Esophagus squamous epithelium (tissue), 5 donors: ENCODE data around the gene ATP10B. TPM values are rescaled to one million over a fixed set of nuclear protein-coding genes. Genes with fewer than 3 reads are reported as not detected.

Experiments
- DNase-seq: peaks from one replicate; lab custom pipeline; 2025; lab: John Stamatoyannopoulos, UW
- H3K27ac ChIP-seq, 4 donors: fragments of 200-600 bp; sonication (generic); one replicate each; pipeline ENCODE4 v1.5.1; 2016 to 2019; ENCODE audit warnings: mild to moderate bottlenecking in 1 of 4
- H3K27me3 ChIP-seq, 4 donors: fragments of 200-600 bp; sonication (generic); 1 replicate in 3 of 4; 2 replicates in 1 of 4; pipeline versions ENCODE4 v1.5.1 to v1.6.0; 2017 to 2021; ENCODE audit warnings: antibody characterized with exemption in 1 of 4
- H3K36me3 ChIP-seq, 3 donors: fragments of 200-600 bp; sonication (generic); one replicate each; pipeline ENCODE4 v1.5.1; 2016 to 2019
- H3K4me1 ChIP-seq, 3 donors: fragments of 200-600 bp; sonication (generic); one replicate each; pipeline ENCODE4 v1.5.1; 2017 to 2019
- H3K4me3 ChIP-seq, 4 donors: fragments of 200-600 bp; sonication (generic); 1 replicate in 3 of 4; 2 replicates in 1 of 4; pipeline ENCODE4 v1.5.1; 2016 to 2019; ENCODE audit warnings: mild to moderate bottlenecking in 2 of 4, moderate library complexity in 1 of 4
- H3K9me3 ChIP-seq, 3 donors: fragments of 200-600 bp; sonication (generic); one replicate each; pipeline ENCODE4 v1.5.1; 2016 to 2019
- CTCF ChIP-seq, 6 experiments: fragments of 450-650 bp in 4 of 6; fragments of 200-600 bp in 2 of 6; sonication (generic) in 2 of 6; IDR thresholded peaks; one replicate each; pipeline ENCODE4 v1.5.1; 2016 to 2019; ENCODE audit warnings: antibody characterized with exemption in 6 of 6, mild to moderate bottlenecking in 4 of 6, moderate library complexity in 4 of 6
- POLR2A ChIP-seq, 4 donors: fragments of 450-650 bp; IDR thresholded peaks; one replicate each; pipeline ENCODE4 v1.6.1; 2017; ENCODE audit warnings: antibody characterized with exemption in 4 of 4, mild to moderate bottlenecking in 4 of 4, moderate library complexity in 3 of 4
- WGBS, 2 donors: methylation state at CpG; one replicate each; pipeline ENCODE4 v1.1.5; 2018; 5-methylcytosine and 5-hydroxymethylcytosine counted together
- intact Hi-C: fragments of 100-400 bp; cut with DNase I; formaldehyde crosslinking; loops from one replicate; pipeline ENCODE4 v1.15.0; 2022
- total RNA-seq, 4 donors: library from RNA; depleted of rRNA; stranded (reverse); fragments of >200 nt; gene quantifications; one replicate each; pipeline ENCODE4 v1.1.0, GENCODE V29; 2016
- donor health status: DM: yes; HTN: yes; CAD: no.

ATP10B gene
- total RNA-seq, 4 donors from 2014 or later = 6.1 to 26.6 (median 14.4) TPM

GRCh38 chr5:160547061-160547460 lies 304.9 kb downstream of the ATP10B start:
- H3K4me1 ChIP-seq = no peaks in the 10 kb centered on the region
- no peak overlapping the region for H3K4me3 ChIP-seq
- DNase-seq = no peak
- intact Hi-C loops = no loop called here
- H3K9me3 ChIP-seq = peaks cover 0 to 6% (median 0%) of the 10 kb centered on the region in 3 donors
- no peaks in the 10 kb centered on the region for H3K27me3 ChIP-seq
- TF ChIP-seq POLR2A (IDR thresholded peaks at IDR 0.05) = no peak
- TF ChIP-seq CTCF (IDR thresholded peaks at IDR 0.05) = no peak
- H3K36me3 ChIP-seq = no peaks in the 10 kb centered on the region
- 40 to 88% methylated on average over 1 to 2 of the region's 2 CpGs for WGBS, 2 donors
- H3K27ac ChIP-seq = no peak overlapping the region

GRCh38 chr5:160545832-160546231 lies 306.2 kb downstream of the ATP10B start:
- no peaks in the 10 kb centered on the region for H3K36me3 ChIP-seq
- intact Hi-C loops = no loop called here
- no peak for DNase-seq
- WGBS, 2 donors = 68 to 72% methylated on average over 1 of the region's 1 CpG
- H3K9me3 ChIP-seq = peaks cover 0 to 6% (median 0%) of the 10 kb centered on the region in 3 donors
- no peak overlapping the region for H3K4me3 ChIP-seq
- TF ChIP-seq CTCF (IDR thresholded peaks at IDR 0.05) (no peak), POLR2A (IDR thresholded peaks at IDR 0.05) (no peak)
- no peak overlapping the region for H3K27ac ChIP-seq
- H3K27me3 ChIP-seq = no peaks in the 10 kb centered on the region
- H3K4me1 ChIP-seq = no peaks in the 10 kb centered on the region

- intact Hi-C loops = no loop called here
- Histone ChIP-seq H3K9me3 (peaks cover 0 to 6% (median 0%) of the 10 kb centered on the region in 3 donors), H3K4me1 (no peaks in the 10 kb centered on the region), H3K27me3 (no peaks in the 10 kb centered on the region), H3K36me3 (no peaks in the 10 kb centered on the region), H3K4me3 (no peak overlapping the region), H3K27ac (no peak overlapping the region)
- TF ChIP-seq CTCF (IDR thresholded peaks at IDR 0.05) (no peak), POLR2A (IDR thresholded peaks at IDR 0.05) (no peak)
- WGBS, 2 donors = 36 to 43% methylated on average over 1 of the region's 1 CpG
- DNase-seq = no peak
Measured at GRCh38 chr5:160543395-160543794, 308.6 kb downstream of the ATP10B start.

- H3K27me3 ChIP-seq = no peaks in the 10 kb centered on the region
- H3K9me3 ChIP-seq = peaks cover 0 to 6% (median 0%) of the 10 kb centered on the region in 3 donors
- intact Hi-C loops = no loop called here
- TF ChIP-seq CTCF (IDR thresholded peaks at IDR 0.05) = no peak
- TF ChIP-seq POLR2A (IDR thresholded peaks at IDR 0.05) = no peak
- DNase-seq = no peak
- H3K36me3 ChIP-seq = no peaks in the 10 kb centered on the region
- H3K4me1 ChIP-seq = no peaks in the 10 kb centered on the region
- H3K27ac ChIP-seq = no peak overlapping the region
- 85 to 86% methylated on average over 2 of the region's 2 CpGs for WGBS, 2 donors
- no peak overlapping the region for H3K4me3 ChIP-seq
Measured at GRCh38 chr5:160542840-160543239, 309.2 kb downstream of the ATP10B start.

GRCh38 chr5:160542281-160542680 lies 309.7 kb downstream of the ATP10B start:
- peaks cover 0 to 6% (median 0%) of the 10 kb centered on the region in 3 donors for H3K9me3 ChIP-seq
- H3K36me3 ChIP-seq = no peaks in the 10 kb centered on the region
- no peak overlapping the region for H3K4me3 ChIP-seq
- no peaks in the 10 kb centered on the region for H3K4me1 ChIP-seq
- no peak for DNase-seq
- H3K27me3 ChIP-seq = no peaks in the 10 kb centered on the region
- intact Hi-C loops = no loop called here
- no peak overlapping the region for H3K27ac ChIP-seq
- TF ChIP-seq POLR2A (IDR thresholded peaks at IDR 0.05) = no peak
- TF ChIP-seq CTCF (IDR thresholded peaks at IDR 0.05) = no peak
- 36 to 42% methylated on average over 4 of the region's 4 CpGs for WGBS, 2 donors
